ENCODE data around the gene ZNF638.

- TF ChIP-seq, protein P1, sequence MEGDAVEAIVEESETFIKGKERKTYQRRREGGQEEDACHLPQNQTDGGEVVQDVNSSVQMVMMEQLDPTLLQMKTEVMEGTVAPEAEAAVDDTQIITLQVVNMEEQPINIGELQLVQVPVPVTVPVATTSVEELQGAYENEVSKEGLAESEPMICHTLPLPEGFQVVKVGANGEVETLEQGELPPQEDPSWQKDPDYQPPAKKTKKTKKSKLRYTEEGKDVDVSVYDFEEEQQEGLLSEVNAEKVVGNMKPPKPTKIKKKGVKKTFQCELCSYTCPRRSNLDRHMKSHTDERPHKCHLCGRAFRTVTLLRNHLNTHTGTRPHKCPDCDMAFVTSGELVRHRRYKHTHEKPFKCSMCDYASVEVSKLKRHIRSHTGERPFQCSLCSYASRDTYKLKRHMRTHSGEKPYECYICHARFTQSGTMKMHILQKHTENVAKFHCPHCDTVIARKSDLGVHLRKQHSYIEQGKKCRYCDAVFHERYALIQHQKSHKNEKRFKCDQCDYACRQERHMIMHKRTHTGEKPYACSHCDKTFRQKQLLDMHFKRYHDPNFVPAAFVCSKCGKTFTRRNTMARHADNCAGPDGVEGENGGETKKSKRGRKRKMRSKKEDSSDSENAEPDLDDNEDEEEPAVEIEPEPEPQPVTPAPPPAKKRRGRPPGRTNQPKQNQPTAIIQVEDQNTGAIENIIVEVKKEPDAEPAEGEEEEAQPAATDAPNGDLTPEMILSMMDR (conservative IDR thresholded peaks at IDR 0.05): no peak
- no peak for TF ChIP-seq ZFX (IDR thresholded peaks at IDR 0.05)
These were observed 78.0 kb downstream of the ZNF638 start for GRCh38 chr2:71409611-71410010.

Measured in C4-2B (cell line).